ENCODE data around the gene PKP4.

DNA sequence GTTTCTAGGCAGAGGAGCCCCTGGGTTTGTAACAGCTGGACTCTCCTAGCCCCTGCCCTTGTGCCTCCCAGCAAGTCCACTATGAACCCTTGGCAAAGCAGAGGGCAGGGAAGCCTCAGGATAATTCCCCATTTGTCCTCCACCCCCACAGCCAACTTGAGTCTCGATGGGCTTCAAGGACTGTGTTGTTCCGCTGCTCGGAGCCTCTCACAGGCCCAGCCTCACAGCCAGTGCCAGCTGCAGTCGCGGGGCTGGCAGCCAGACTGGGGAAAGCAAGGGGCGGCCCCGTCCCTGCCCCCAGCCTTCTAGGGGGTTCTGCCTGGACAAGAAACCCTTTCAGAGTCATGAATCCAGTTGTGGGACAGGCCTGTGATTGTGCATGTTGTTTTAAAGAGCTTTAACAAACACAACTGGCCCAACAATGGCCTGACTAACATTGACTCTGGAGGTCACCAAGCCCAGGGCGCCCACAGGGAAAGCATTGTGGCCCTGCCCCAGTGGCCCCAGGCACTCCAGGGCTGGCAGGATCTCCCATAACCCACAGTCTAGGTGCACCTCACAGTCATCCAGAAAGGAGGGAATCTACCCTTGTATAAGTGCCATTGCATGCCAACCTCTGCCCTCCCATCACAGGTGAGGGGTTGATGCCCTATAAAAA lies 266.6 kb downstream of the PKP4 start:
- TF ChIP-seq CTCF (conservative IDR thresholded peaks at IDR 0.05; ENCODE audit: low read depth, low read length) (no peak), EZH2 (IDR thresholded peaks at IDR 0.05; ENCODE audit: borderline replicate concordance, low read depth, low read length, poor library complexity, severe bottlenecking) (no peak)

Data from A673 (cell line).